ENCODE data around the gene RAB31. TPM values are rescaled to one million over a fixed set of nuclear protein-coding genes. Genes with fewer than 3 reads are reported as not detected.

Gene RAB31
- total and polyA plus RNA-seq, 3 donors from 2014 or later, result 75.9 to 110 (median 81.5) TPM

DNA sequence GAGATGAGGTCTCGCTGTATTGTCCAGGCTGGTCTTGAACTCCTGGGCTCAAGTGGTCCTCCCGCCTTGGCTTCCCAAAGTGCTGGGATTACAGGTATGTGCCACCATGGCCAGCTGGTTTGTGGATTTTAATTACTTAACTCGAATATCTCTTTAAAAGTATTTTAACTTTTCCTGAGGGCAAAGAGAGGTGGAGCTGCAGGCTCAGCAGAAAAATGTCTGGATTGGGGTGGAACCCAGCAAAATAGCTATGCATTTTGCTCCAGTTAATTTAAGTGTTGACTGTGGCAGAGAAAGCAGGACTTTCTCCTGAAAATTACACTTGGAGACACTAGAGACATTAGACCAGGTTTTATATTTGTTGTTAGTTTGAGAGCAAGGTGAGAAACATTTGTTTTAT is 142.2 kb downstream of the RAB31 start:
- no peak overlapping the region for H3K27ac ChIP-seq
- TF ChIP-seq POLR2A (IDR thresholded peaks at IDR 0.05), result no peak
- TF ChIP-seq, protein P1, sequence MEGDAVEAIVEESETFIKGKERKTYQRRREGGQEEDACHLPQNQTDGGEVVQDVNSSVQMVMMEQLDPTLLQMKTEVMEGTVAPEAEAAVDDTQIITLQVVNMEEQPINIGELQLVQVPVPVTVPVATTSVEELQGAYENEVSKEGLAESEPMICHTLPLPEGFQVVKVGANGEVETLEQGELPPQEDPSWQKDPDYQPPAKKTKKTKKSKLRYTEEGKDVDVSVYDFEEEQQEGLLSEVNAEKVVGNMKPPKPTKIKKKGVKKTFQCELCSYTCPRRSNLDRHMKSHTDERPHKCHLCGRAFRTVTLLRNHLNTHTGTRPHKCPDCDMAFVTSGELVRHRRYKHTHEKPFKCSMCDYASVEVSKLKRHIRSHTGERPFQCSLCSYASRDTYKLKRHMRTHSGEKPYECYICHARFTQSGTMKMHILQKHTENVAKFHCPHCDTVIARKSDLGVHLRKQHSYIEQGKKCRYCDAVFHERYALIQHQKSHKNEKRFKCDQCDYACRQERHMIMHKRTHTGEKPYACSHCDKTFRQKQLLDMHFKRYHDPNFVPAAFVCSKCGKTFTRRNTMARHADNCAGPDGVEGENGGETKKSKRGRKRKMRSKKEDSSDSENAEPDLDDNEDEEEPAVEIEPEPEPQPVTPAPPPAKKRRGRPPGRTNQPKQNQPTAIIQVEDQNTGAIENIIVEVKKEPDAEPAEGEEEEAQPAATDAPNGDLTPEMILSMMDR (IDR thresholded peaks at IDR 0.05), result no peak
- peaks cover 21% of the 10 kb centered on the region for H3K4me1 ChIP-seq
- H3K36me3 ChIP-seq (ENCODE audit: low read depth, missing control alignments), result no peaks in the 10 kb centered on the region
- H3K4me3 ChIP-seq, result no peak overlapping the region
- 87 to 95% methylated on average over 3 of the region's 3 CpGs for WGBS, 2 donors
- intact Hi-C loops (cut with DNase I; ENCODE audit: low total_unique reads), result no loop called here
- DNase-seq, result no peak
- no peaks in the 10 kb centered on the region for H3K27me3 ChIP-seq
- H3K9me3 ChIP-seq, result no peaks in the 10 kb centered on the region

DNA sequence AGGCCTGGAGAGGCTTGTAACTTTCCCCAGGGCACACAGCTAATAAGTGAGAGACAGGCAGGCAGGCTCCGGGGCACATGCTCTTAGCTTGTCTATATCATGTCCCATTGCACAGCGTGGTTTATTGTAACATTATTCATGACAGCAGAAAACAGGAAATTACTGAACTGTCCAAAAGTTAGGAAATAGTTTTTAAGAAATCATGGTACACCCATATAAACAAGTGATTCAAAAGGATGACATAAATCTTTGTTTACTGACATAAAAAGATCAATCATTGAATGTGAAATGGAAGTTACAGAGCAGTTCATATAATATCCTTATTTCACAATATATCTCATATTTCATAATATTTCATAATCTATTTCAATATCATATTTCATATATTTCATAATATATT is 143.4 kb downstream of the RAB31 start:
- H3K27ac ChIP-seq, result no peak overlapping the region
- H3K27me3 ChIP-seq, result no peaks in the 10 kb centered on the region
- H3K36me3 ChIP-seq (ENCODE audit: low read depth, missing control alignments), result no peaks in the 10 kb centered on the region
- 90 to 91% methylated on average over 2 of the region's 2 CpGs for WGBS, 2 donors
- no peak for DNase-seq
- intact Hi-C loops (cut with DNase I; ENCODE audit: low total_unique reads), result no loop called here
- TF ChIP-seq, protein P1 (IDR thresholded peaks at IDR 0.05), result no peak
- TF ChIP-seq POLR2A (IDR thresholded peaks at IDR 0.05), result no peak
- no peak overlapping the region for H3K4me3 ChIP-seq
- H3K9me3 ChIP-seq, result no peaks in the 10 kb centered on the region
- peaks cover 25% of the 10 kb centered on the region for H3K4me1 ChIP-seq

DNA sequence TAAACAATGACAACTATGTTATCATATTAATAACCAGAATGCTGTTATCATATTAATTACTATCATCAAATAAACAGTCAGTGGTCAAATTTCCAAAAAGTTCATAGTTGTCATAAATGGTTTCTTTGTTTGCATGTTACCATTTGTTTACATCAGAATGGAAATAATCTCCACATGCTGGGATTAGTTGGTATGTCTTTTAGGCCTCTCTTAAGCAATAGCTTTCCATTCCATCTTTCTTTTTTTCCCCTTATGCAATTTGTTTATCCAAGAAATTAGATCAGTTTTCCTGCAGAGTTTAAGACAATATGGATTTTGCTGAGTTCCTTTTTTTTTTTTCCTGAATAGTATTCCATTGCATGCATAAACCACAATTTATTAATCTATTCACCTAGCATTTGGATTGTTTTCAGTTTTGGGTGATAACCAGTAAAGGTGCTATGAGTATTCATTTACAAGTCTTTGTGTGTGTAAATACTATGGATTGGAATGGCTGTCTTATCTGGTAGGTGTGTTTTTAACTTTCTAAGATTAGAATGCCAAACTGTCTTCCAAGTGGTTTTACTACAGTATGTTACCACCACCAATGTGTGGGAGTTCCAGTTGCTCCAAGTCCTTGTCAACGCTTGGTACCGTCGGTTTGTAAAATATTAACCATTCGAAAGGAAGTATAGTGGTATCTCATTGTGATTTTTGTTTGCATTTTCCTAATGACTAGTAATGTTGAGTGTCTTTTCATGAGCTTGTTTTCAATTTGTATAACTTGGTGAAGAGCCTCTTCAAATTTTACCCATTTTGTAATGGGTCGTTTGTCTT is 144.4 kb downstream of the RAB31 start:
- Histone ChIP-seq H3K27ac (no peak overlapping the region), H3K4me1 (peaks cover 20% of the 10 kb centered on the region), H3K36me3 (ENCODE audit: low read depth, missing control alignments) (no peaks in the 10 kb centered on the region), H3K4me3 (no peak overlapping the region), H3K9me3 (no peaks in the 10 kb centered on the region), H3K27me3 (no peaks in the 10 kb centered on the region)
- intact Hi-C loops (cut with DNase I; ENCODE audit: low total_unique reads), result no loop called here
- 75 to 84% methylated on average over 5 of the region's 5 CpGs for WGBS, 2 donors
- TF ChIP-seq POLR2A (IDR thresholded peaks at IDR 0.05), result no peak
- TF ChIP-seq, protein P1 (IDR thresholded peaks at IDR 0.05), result no peak
- no peak for DNase-seq

DNA sequence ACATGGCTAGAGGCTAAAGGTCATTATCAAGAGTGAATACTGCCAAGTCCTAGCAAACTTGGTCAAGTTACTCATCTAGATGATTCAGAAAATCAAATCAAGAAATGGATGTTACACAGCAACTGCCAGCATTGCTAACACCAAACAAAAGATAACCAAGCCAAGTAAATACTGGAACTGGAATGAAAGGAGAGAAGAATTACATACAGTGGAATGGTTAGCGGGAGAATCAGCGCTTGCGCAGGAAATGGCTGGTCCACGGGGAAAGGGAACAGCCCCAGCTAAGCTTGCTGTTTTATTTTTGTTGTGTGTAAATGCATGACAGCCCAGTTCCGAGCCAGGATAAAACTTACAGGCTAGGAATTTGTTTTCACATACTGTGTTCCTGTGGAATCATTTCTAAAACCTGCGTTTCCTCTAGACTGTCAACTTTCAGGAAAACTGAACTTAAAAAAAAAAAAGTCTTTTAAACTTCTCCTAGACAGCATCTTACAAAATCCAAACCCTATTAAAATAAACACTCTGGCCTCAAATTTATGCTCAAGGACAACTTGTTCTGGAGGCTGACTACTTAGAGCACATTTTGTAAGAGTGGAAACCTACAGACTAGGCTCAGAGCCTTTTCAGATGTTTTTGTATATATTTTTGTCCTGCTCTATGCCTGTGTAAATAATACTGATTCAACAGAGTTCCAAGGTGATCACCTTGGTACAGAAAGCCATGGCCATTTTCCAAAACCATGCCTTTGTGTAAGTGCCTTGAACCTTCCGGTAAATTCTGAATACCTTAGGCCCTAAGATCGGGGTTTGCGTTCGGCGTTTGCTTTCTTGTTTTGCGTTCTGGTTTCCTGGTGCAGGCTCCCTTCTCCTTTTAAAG is 146.9 kb downstream of the RAB31 start:
- intact Hi-C loops (cut with DNase I; ENCODE audit: low total_unique reads), result no loop called here
- H3K4me3 ChIP-seq, result no peak overlapping the region
- peaks cover 20% of the 10 kb centered on the region for H3K4me1 ChIP-seq
- no peaks in the 10 kb centered on the region for H3K36me3 ChIP-seq (ENCODE audit: low read depth, missing control alignments)
- no peaks in the 10 kb centered on the region for H3K27me3 ChIP-seq
- peak overlapping the region; percentile 77 to 87 for H3K27ac ChIP-seq
- WGBS, 2 donors, result 52 to 54% methylated on average over 12 of the region's 12 CpGs
- no peak for DNase-seq
- TF ChIP-seq POLR2A (IDR thresholded peaks at IDR 0.05), result no peak
- TF ChIP-seq, protein P1 (IDR thresholded peaks at IDR 0.05), result no peak
- H3K9me3 ChIP-seq, result no peaks in the 10 kb centered on the region

All from testis (tissue), 3 donors.